ENCODE measurements around the gene NXNL1. TPM values are rescaled to one million over a fixed set of nuclear protein-coding genes. Genes with fewer than 3 reads are reported as not detected.
A peak's percentile ranks its signal among the peaks of the same experiment; 100 is the strongest.

Gene NXNL1
- total RNA-seq, 2 experiments from 2014 or later: not detected

DNA sequence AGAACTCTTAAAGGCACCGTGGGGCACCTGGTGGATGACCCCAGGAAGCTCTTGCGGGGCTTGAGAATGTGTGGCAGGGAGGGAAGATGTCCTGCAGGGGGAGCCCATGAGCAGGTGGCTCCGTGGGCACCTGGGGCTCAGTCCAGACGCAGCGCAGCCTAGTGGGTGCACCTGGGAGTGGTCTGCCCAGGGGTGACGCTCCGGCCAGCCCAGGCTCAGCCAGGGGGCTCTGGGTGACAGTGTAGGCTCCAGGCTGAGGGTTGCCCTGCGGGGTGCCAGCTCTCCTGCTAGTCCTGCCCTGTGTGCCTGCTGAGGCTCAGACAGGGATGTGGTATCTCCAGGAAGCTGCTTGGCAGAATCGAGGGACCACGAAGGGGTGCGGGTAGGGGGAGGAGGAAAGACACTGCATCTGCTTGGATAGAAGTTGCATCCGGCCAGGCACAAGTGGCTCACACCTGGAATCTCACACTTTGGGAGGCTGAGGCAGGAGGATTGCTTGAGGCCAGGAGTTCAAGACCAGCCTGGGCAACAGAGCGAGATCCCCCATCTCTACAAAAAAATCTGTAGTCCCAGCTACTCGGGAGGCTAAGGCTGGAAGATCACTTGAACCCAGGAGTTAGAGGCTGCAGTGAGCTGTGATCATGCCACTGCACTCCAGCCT lies 35.7 kb upstream of the NXNL1 start:
- H3K27ac Mint-ChIP-seq: no peak overlapping the region
- no peaks in the 10 kb centered on the region for H3K36me3 Mint-ChIP-seq (ENCODE audit: low read depth)
- CTCF ChIA-PET: interaction anchor here (0.6 to 2.4 kb wide), 41 partner anchors 8 to 375 kb away, joined by 3 to 21 read pairs (median 4); partner anchors contain the start of genes BST2, PGLS, SLC5A5 and TMEM221
- no peak overlapping the region for H3K4me3 Mint-ChIP-seq
- DNase-seq: peak; percentile 89
- no peaks in the 10 kb centered on the region for H3K9me3 Mint-ChIP-seq
- peaks cover 15% of the 10 kb centered on the region for H3K4me1 Mint-ChIP-seq (ENCODE audit: low read depth)
- H3K27me3 Mint-ChIP-seq (ENCODE audit: low read depth): no peaks in the 10 kb centered on the region
- intact Hi-C loops (cut with micrococcal nuclease): loop anchor here (1.0 to 5.0 kb wide), 2 partner anchors 61 to 78 kb away; partner anchors contain the start of gene COLGALT1

DNA sequence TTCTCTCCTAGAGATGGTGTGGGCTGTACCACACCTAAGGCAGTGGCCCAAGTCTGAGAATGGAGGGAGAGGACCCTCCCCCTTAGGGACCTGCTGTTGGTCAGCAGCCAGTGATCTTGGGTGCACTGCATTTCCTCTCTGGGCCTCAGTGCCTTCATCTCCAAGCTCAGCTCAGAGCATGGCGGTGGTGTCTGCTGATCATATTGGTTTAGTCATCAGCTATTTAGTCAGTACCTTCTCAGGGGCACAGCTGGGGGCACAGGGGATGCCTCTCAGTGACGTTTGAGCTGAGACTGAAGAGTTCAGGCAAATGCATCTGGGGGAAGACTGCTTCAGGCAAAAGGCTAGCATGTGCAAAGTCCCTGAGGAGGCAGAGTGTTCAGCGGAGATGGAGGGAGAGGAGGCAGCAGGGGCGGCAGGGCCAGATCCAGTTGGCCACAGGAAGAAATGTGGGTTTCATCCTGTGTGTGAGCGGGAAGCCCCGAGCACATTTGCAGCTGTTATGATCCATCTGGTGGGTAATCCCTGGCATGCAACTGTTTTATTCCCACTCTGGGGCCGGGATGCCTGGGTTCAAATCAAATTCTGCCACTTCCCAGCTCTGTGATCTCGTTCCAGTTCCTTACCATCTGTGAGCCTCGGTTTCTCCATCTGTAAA lies 35.0 kb upstream of the NXNL1 start:
- DNase-seq: no peak
- intact Hi-C loops (cut with micrococcal nuclease): loop anchor here (1.0 to 5.0 kb wide), 2 partner anchors 62 to 79 kb away; partner anchors contain the start of gene COLGALT1
- H3K36me3 Mint-ChIP-seq (ENCODE audit: low read depth): no peaks in the 10 kb centered on the region
- H3K4me3 Mint-ChIP-seq: no peak overlapping the region
- H3K27ac Mint-ChIP-seq: no peak overlapping the region
- H3K4me1 Mint-ChIP-seq (ENCODE audit: low read depth): peaks cover 16% of the 10 kb centered on the region
- H3K27me3 Mint-ChIP-seq (ENCODE audit: low read depth): no peaks in the 10 kb centered on the region
- no peaks in the 10 kb centered on the region for H3K9me3 Mint-ChIP-seq
- CTCF ChIA-PET: interaction anchor here (0.6 to 2.4 kb wide), 39 partner anchors 9 to 376 kb away, joined by 3 to 21 read pairs (median 4); partner anchors contain the start of genes BST2, PGLS, SLC5A5 and TMEM221

DNA sequence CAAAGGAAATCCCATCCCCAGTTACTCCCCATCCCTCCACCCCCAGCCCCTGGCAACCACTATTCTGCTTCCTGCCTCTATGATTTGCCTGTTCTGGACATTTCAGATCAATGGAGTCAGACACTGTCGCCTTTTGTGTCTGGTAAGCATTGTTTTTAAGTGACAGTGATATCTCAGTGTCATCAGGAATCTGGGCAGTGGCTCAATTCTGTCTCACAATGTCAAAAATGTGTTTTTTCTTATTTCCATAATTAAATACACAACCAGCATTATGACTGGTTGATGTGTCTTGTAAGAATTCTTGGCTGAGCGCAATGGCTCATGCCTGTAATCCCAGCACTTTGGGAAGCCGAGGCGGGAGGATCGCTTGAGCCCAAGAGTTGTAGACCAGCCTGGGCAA lies 30.6 kb upstream of the NXNL1 start:
- Mint-ChIP-seq H3K4me1 (ENCODE audit: low read depth) (peaks cover 32% of the 10 kb centered on the region), H3K27ac (no peak overlapping the region), H3K27me3 (ENCODE audit: low read depth) (no peaks in the 10 kb centered on the region), H3K36me3 (ENCODE audit: low read depth) (no peaks in the 10 kb centered on the region), H3K4me3 (no peak overlapping the region), H3K9me3 (no peaks in the 10 kb centered on the region)
- intact Hi-C loops (cut with micrococcal nuclease): no loop called here
- CTCF ChIA-PET: interaction anchor here (1.4 kb wide), 1 partner anchor 26 kb away, joined by 4 read pairs; no protein-coding TSS in a partner anchor
- DNase-seq: no peak

DNA sequence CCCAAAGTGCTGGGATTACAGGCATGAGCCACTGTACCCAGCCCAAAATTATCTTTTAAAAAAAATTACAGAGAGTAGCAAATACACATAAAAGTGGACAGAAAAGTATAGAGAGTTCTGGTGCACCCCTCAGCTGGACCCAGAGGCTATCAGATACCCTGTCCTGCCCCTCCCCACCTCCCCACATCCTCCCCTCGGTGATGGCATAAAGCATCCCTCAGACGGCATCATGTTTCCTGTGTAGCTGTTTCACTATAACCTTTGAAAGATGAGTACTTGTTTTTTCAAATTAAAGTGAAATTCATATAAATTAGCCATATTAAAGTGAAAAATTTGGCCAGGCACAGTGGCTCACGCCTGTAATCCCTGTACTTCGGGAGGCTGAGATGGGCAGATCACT lies 29.7 kb upstream of the NXNL1 start:
- DNase-seq: peak; percentile 51
- intact Hi-C loops (cut with micrococcal nuclease): no loop called here
- Mint-ChIP-seq H3K9me3 (no peaks in the 10 kb centered on the region), H3K4me3 (no peak overlapping the region), H3K36me3 (ENCODE audit: low read depth) (no peaks in the 10 kb centered on the region), H3K27ac (no peak overlapping the region), H3K27me3 (ENCODE audit: low read depth) (no peaks in the 10 kb centered on the region), H3K4me1 (ENCODE audit: low read depth) (peaks cover 28% of the 10 kb centered on the region)
- CTCF ChIA-PET: interaction anchor here (1.4 kb wide), 1 partner anchor 25 kb away, joined by 4 read pairs; no protein-coding TSS in a partner anchor

DNA sequence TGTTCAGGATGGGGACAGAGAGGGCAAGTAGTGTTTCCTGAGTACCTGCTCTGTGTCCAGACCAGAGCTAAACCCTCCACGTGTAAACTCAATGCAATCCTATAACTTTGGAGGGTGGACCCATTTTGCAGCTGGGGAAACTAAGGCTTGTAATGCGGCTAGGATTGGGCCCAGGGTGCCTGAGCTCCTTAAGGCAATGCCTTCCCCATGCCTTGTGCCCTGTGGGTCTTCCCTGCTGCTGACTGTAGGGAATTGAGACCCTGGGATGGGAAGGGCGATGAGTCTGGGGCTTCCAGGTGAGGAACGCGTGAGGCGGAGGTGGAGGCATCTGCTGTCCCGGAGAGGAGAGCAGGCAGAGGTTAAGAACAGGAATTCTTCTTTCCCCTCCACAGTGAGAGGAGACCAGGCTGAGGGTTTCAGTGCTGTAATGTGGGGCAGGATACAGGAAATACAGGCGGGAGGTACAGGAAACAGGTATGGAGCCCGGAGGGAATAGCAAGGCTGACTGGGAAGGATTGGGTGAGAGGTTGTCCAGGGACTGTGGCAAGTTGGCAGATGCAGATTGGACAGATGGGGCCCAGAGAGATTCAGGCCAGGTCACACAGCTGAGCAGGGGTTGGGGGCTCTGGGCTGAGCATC lies 28.8 kb upstream of the NXNL1 start:
- intact Hi-C loops (cut with micrococcal nuclease): no loop called here
- CTCF ChIA-PET: no interaction called here
- H3K27me3 Mint-ChIP-seq (ENCODE audit: low read depth): no peaks in the 10 kb centered on the region
- no peaks in the 10 kb centered on the region for H3K36me3 Mint-ChIP-seq (ENCODE audit: low read depth)
- DNase-seq: no peak
- no peaks in the 10 kb centered on the region for H3K9me3 Mint-ChIP-seq
- no peak overlapping the region for H3K27ac Mint-ChIP-seq
- no peak overlapping the region for H3K4me3 Mint-ChIP-seq
- peaks cover 28% of the 10 kb centered on the region for H3K4me1 Mint-ChIP-seq (ENCODE audit: low read depth)

DNA sequence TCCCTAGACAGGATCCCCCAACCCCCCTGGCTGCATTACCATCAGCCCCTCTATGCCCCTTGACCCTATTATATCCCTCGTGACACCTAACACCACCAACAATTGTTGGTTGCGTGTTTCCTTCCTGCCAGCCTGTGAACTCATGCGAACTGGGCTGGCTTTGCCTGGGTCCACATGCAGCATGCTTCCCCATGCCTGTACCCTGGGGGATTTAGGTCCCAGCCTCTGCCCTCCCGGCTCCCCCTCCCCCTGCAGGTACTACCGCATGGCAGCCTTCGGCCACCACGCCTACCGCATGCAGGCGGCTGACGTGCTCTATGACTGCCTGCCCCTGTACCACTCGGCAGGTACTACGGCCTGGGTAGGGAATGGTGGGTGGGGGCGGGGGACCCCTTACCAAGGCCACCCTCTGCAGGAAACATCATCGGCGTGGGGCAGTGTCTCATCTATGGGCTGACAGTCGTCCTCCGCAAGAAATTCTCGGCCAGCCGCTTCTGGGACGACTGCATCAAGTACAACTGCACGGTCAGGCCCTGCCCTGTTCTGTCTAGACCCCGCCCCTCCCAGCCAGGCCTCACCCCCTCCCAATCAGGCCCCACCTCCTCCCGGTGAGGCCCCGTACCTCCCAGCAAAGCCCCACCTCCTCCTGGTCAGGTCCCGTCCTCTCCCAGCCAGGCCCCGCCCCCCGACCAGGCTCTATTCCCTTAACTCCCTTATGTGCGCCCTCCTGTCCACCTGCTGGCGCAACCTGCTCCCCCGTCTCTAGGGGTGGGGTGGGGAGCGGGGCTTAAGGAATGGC lies 28.1 kb upstream of the NXNL1 start:
- peak; percentile 89 for DNase-seq
- no peak overlapping the region for H3K27ac Mint-ChIP-seq
- H3K36me3 Mint-ChIP-seq (ENCODE audit: low read depth): no peaks in the 10 kb centered on the region
- H3K4me3 Mint-ChIP-seq: peak overlapping the region; percentile 71
- H3K9me3 Mint-ChIP-seq: no peaks in the 10 kb centered on the region
- intact Hi-C loops (cut with micrococcal nuclease): no loop called here
- H3K27me3 Mint-ChIP-seq (ENCODE audit: low read depth): no peaks in the 10 kb centered on the region
- CTCF ChIA-PET: interaction anchor here (0.7 to 1.5 kb wide), 3 partner anchors 8 to 85 kb away, joined by 3 to 5 read pairs (median 3); no protein-coding TSS in a partner anchor
- peaks cover 28% of the 10 kb centered on the region for H3K4me1 Mint-ChIP-seq (ENCODE audit: low read depth)

DNA sequence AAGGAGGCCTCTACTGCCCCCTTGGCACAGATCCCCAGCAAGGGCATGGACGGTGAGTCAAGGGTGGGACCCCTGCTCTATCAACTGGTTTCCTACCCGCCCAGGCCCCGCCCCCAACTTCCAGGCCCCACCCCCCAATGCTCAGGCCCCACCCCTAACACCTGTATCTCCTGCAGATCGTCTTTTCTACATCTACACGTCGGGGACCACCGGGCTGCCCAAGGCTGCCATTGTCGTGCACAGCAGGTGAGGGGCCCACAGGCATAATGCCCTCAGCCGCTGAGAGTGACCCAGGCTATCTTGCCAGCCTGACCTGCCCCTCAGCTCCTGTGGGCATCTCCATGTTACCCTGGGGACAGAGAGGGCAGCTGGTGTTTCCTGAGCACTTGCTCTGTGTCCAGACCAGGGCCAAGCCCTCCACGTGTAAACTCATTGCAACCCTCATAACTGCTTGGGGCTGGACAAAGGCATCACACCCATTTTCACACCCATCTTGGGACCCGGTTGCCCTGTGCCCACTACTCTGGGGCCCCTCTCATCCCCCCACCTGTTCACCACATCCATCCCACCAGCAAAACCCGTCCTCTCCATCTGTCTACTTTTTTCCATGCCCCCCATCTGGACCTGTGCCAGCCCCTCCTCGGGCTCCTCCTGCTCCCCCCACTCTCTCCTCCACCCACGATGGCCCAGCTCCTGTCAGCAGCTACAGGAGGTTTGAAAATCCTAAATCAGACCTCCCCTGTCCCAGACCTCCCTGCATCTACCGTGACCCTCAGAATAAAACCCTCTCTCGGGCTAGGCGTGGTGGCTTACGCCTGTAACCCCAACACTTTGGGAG lies 26.8 kb upstream of the NXNL1 start:
- Mint-ChIP-seq H3K4me1 (ENCODE audit: low read depth) (peaks cover 28% of the 10 kb centered on the region), H3K9me3 (no peaks in the 10 kb centered on the region), H3K36me3 (ENCODE audit: low read depth) (no peaks in the 10 kb centered on the region), H3K27me3 (ENCODE audit: low read depth) (no peaks in the 10 kb centered on the region), H3K4me3 (no peak overlapping the region), H3K27ac (no peak overlapping the region)
- CTCF ChIA-PET: interaction anchor here (0.5 to 1.5 kb wide), 6 partner anchors 9 to 86 kb away, joined by 3 to 5 read pairs (median 3); no protein-coding TSS in a partner anchor
- no peak for DNase-seq
- intact Hi-C loops (cut with micrococcal nuclease): no loop called here

DNA sequence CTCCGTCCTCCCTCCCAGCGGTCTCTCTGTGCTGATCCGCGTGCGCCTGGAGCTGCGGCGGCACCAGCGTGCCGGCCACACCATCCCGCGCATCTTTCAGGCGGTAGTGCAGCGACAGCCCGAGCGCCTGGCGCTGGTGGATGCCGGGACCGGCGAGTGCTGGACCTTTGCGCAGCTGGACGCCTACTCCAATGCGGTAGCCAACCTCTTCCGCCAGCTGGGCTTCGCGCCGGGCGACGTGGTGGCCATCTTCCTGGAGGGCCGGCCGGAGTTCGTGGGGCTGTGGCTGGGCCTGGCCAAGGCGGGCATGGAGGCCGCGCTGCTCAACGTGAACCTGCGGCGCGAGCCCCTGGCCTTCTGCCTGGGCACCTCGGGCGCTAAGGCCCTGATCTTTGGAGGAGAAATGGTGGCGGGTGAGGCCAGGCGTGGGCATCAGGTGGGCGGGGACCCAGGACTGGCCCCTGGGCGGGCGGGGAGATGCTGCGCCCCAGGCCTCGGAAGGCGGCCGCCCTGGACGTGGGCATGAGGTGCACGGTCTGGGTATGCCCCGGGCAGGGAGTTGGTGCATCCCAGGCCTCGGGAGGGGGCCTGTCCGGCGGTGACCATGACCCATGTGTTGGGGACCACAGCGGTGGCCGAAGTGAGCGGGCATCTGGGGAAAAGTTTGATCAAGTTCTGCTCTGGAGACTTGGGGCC lies 26.0 kb upstream of the NXNL1 start:
- no peaks in the 10 kb centered on the region for H3K9me3 Mint-ChIP-seq
- CTCF ChIA-PET: interaction anchor here (1.5 kb wide), 1 partner anchor 87 kb away, joined by 3 read pairs; no protein-coding TSS in a partner anchor
- no peaks in the 10 kb centered on the region for H3K27me3 Mint-ChIP-seq (ENCODE audit: low read depth)
- H3K36me3 Mint-ChIP-seq (ENCODE audit: low read depth): no peaks in the 10 kb centered on the region
- no peak overlapping the region for H3K4me3 Mint-ChIP-seq
- intact Hi-C loops (cut with micrococcal nuclease): no loop called here
- no peak overlapping the region for H3K27ac Mint-ChIP-seq
- H3K4me1 Mint-ChIP-seq (ENCODE audit: low read depth): peaks cover 28% of the 10 kb centered on the region
- DNase-seq: no peak

DNA sequence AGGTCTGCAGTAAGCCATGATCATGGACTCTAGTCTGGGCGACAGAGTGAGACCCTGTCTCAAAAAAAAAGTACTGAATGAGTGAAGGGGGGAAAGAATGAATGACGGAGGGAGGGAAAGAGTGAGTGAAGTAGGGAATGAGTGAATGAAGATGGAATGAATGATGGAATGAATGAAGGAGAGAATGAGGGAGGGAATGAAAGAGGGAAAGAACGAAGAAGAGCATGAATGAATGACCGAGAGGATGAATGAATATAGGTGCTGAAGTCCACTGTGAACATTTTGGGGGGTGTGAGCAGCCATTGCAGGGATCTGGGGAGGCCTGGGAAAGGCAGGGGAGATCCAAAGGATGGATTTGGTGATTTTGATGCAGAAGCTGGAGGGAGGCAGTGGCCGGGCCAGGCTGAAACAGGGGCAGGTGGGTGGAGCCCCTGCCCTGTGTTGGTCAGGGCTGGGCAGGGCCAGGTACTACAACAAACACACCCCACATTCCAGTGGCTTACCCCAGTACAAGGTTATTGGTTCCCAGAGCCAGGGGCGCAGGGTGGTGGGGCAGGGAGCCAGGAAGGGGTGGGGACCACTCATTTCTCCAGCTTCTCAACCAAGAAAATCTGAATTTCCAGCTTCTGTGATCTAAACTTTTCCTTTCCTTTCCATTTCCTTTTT lies 23.9 kb upstream of the NXNL1 start:
- Mint-ChIP-seq H3K27me3 (ENCODE audit: low read depth) (no peaks in the 10 kb centered on the region), H3K27ac (no peak overlapping the region), H3K4me1 (ENCODE audit: low read depth) (peaks cover 20% of the 10 kb centered on the region), H3K9me3 (no peaks in the 10 kb centered on the region), H3K36me3 (ENCODE audit: low read depth) (no peaks in the 10 kb centered on the region), H3K4me3 (no peak overlapping the region)
- no peak for DNase-seq
- CTCF ChIA-PET: no interaction called here
- intact Hi-C loops (cut with micrococcal nuclease): no loop called here

DNA sequence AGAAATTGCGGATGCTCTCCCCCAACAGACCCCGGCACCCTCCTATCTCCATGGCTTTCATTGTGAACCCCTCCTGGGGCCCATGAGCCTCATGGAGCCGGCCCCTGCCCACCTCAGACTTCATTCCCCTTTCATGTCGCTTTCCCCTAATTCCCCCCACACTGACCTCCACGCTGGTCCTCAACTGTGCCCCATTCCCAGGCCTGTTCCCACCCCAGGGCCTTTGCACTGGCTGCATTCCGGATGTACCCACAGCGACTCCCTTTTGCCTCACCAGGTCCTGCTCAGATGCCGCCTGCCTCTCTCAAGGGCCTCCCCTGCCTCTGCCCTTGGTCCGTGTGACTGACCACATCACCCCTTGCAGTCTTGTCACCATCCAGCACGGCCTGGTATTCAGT lies 22.9 kb upstream of the NXNL1 start:
- H3K36me3 Mint-ChIP-seq (ENCODE audit: low read depth): no peaks in the 10 kb centered on the region
- H3K4me1 Mint-ChIP-seq (ENCODE audit: low read depth): peaks cover 10% of the 10 kb centered on the region
- CTCF ChIA-PET: no interaction called here

More for the DNA sequence above, 22.9 kb upstream of the NXNL1 start:
- Mint-ChIP-seq H3K4me3 (no peak overlapping the region), H3K27me3 (ENCODE audit: low read depth) (no peaks in the 10 kb centered on the region), H3K27ac (no peak overlapping the region), H3K9me3 (no peaks in the 10 kb centered on the region)
- intact Hi-C loops (cut with micrococcal nuclease): no loop called here
- DNase-seq: no peak

Measured in activated naive CD4-positive, alpha-beta T cell treated with anti-CD3 and anti-CD28 coated beads for 36 hours (primary cell).